ENCODE data around the gene CABP1. TPM values are rescaled to one million over a fixed set of nuclear protein-coding genes. Genes with fewer than 3 reads are reported as not detected.
A peak's percentile ranks its signal among the peaks of the same experiment; 100 is the strongest.

The CABP1 gene
- total and polyA plus RNA-seq, 2 donors (not counting 1 experiment from before 2014, with no cell fraction given) = not detected

- H3K27ac Mint-ChIP-seq = no peak overlapping the region
- WGBS (ENCODE audit: insufficient coverage) = 88% methylated on average over 1 of the region's 5 CpGs
- no peaks in the 10 kb centered on the region for H4K20me1 ChIP-seq (ENCODE audit: control insufficient read depth, insufficient read depth, low read length, poor library complexity, severe bottlenecking)
- no peak for DNase-seq
- peaks cover 42% of the 10 kb centered on the region for H3K4me1 Mint-ChIP-seq
- no peaks in the 10 kb centered on the region for H3K9me3 Mint-ChIP-seq (ENCODE audit: insufficient read depth)
- H3K9me3 ChIP-seq (ENCODE audit: control extremely low read depth in 1 of 3, control insufficient read depth in 2 of 3, insufficient read depth in 1 of 3, low read length in 2 of 3) = peaks cover 0 to 3% (median 0%) of the 10 kb centered on the region in 3 donors
- peak overlapping the region; percentile 34 for H3K4me2 ChIP-seq (replicated peaks; ENCODE audit: low read depth, low read length, poor library complexity, severe bottlenecking)
- H3K27me3 Mint-ChIP-seq = no peaks in the 10 kb centered on the region
- H3K4me3 ChIP-seq (ENCODE audit: control extremely low read depth in 1 of 5, extremely low read depth in 1 of 5, insufficient read depth in 1 of 5, low read depth in 2 of 5, low read length in 4 of 5) = no peak overlapping the region
- no peak for TF ChIP-seq CTCF (IDR thresholded peaks at IDR 0.05)
- TF ChIP-seq EZH2 (IDR thresholded peaks at IDR 0.05; ENCODE audit: borderline replicate concordance, insufficient read depth, low read depth, low read length, poor library complexity, severe bottlenecking) = no peak
- ATAC-seq (ENCODE audit: low read depth) = no peak
- H3K27ac ChIP-seq (ENCODE audit: low read length in 2 of 2) = no peak overlapping the region
- H2AFZ ChIP-seq (ENCODE audit: insufficient read depth, low read depth, low read length, poor library complexity, severe bottlenecking) = no peak overlapping the region
- no peak overlapping the region for H3K4me3 Mint-ChIP-seq
- H3K36me3 ChIP-seq (replicated peaks in 1 of 2; ENCODE audit: control extremely low read depth in 1 of 2, control insufficient read depth in 1 of 2, extremely low read depth in 1 of 2, insufficient read depth in 2 of 2, low read length in 1 of 2) = no peaks in the 10 kb centered on the region
- H3K9ac ChIP-seq (ENCODE audit: low read length) = no peak overlapping the region
- no peaks in the 10 kb centered on the region for H3K27me3 ChIP-seq (replicated peaks in 1 of 4; ENCODE audit: control extremely low read depth in 1 of 4, control insufficient read depth in 3 of 4, insufficient read depth in 4 of 4, low read length in 3 of 4)
- ChIA-PET POLR2A (no interaction called here), CTCF (interaction anchor here (0.6 to 15.8 kb wide), 4 partner anchors 10 to 418 kb away, joined by 3 to 204 read pairs (median 4); no protein-coding TSS in a partner anchor)
- no peaks in the 10 kb centered on the region for H3K79me2 ChIP-seq (ENCODE audit: control insufficient read depth, insufficient read depth, low read length)
- peaks cover 36 to 49% of the 10 kb centered on the region in 2 donors for H3K4me1 ChIP-seq (ENCODE audit: control insufficient read depth in 2 of 2, insufficient read depth in 2 of 2, low read length in 2 of 2)
- intact Hi-C loops (cut with micrococcal nuclease) = loop anchor here (10.0 kb wide), 1 partner anchor 175 kb away; no protein-coding TSS in a partner anchor
Observed at GRCh38 chr12:120680165-120680738, 39.8 kb downstream of the CABP1 start.

- POLR2A ChIA-PET = interaction anchor here (0.7 to 1.0 kb wide), 4 partner anchors 15 to 37 kb away, joined by 3 read pairs; no protein-coding TSS in a partner anchor
- H3K27ac Mint-ChIP-seq = peak overlapping the region; percentile 86
Observed at GRCh38 chr12:120684523-120684932, 44.1 kb downstream of the CABP1 start.

More at GRCh38 chr12:120684523-120684932, 44.1 kb downstream of the CABP1 start:
- Histone ChIP-seq H2AFZ (ENCODE audit: insufficient read depth, low read depth, low read length, poor library complexity, severe bottlenecking) (no peak overlapping the region), H3K4me3 (ENCODE audit: control extremely low read depth in 1 of 5, extremely low read depth in 1 of 5, insufficient read depth in 1 of 5, low read depth in 2 of 5, low read length in 4 of 5) (peak overlapping the region in 1 of 5 experiments; percentile 1), H4K20me1 (ENCODE audit: control insufficient read depth, insufficient read depth, low read length, poor library complexity, severe bottlenecking) (peaks cover 23% of the 10 kb centered on the region), H3K4me1 (ENCODE audit: control insufficient read depth in 2 of 2, insufficient read depth in 2 of 2, low read length in 2 of 2) (peaks cover 49 to 55% of the 10 kb centered on the region in 2 donors), H3K4me2 (replicated peaks; ENCODE audit: low read depth, low read length, poor library complexity, severe bottlenecking) (peak overlapping the region; percentile 84), H3K27me3 (replicated peaks in 1 of 4; ENCODE audit: control extremely low read depth in 1 of 4, control insufficient read depth in 3 of 4, insufficient read depth in 4 of 4, low read length in 3 of 4) (no peaks in the 10 kb centered on the region), H3K36me3 (replicated peaks in 1 of 2; ENCODE audit: control extremely low read depth in 1 of 2, control insufficient read depth in 1 of 2, extremely low read depth in 1 of 2, insufficient read depth in 2 of 2, low read length in 1 of 2) (no peaks in the 10 kb centered on the region), H3K27ac (ENCODE audit: low read length in 2 of 2) (peak overlapping the region; percentile 9 to 87), H3K79me2 (ENCODE audit: control insufficient read depth, insufficient read depth, low read length) (peaks cover 26% of the 10 kb centered on the region), H3K9ac (ENCODE audit: low read length) (no peak overlapping the region), H3K9me3 (ENCODE audit: control extremely low read depth in 1 of 3, control insufficient read depth in 2 of 3, insufficient read depth in 1 of 3, low read length in 2 of 3) (peaks cover 0 to 6% (median 2%) of the 10 kb centered on the region in 3 donors)
- Mint-ChIP-seq H3K27me3 (no peaks in the 10 kb centered on the region), H3K4me1 (peaks cover 44% of the 10 kb centered on the region), H3K4me3 (no peak overlapping the region), H3K9me3 (ENCODE audit: insufficient read depth) (no peaks in the 10 kb centered on the region)
- intact Hi-C loops (cut with micrococcal nuclease) = loop anchor here (10.0 kb wide), 1 partner anchor 170 kb away; no protein-coding TSS in a partner anchor
- no peak for DNase-seq
- no peak for ATAC-seq (ENCODE audit: low read depth)
- WGBS (ENCODE audit: insufficient coverage) = 50% methylated on average over 7 of the region's 8 CpGs
- CTCF ChIA-PET = interaction anchor here (1.0 to 8.9 kb wide), 7 partner anchors 8 to 36 kb away, joined by 3 to 121 read pairs (median 5); no protein-coding TSS in a partner anchor
- TF ChIP-seq EZH2 (IDR thresholded peaks at IDR 0.05; ENCODE audit: borderline replicate concordance, insufficient read depth, low read depth, low read length, poor library complexity, severe bottlenecking) = no peak
- no peak for TF ChIP-seq CTCF (IDR thresholded peaks at IDR 0.05)

Data from B cell (primary cell).